Measurements from ENCODE around the gene POLR3G. TPM values are rescaled to one million over a fixed set of nuclear protein-coding genes. Genes with fewer than 3 reads are reported as not detected.
A peak's percentile ranks its signal among the peaks of the same experiment; 100 is the strongest.

The POLR3G gene
- total RNA-seq, 1 donor from 2014 or later: 0.88 TPM

GRCh38 chr5:90557391-90557790, 82.7 kb downstream of the POLR3G start:
- H3K36me3 ChIP-seq: no peaks in the 10 kb centered on the region
- no peak overlapping the region for H3K4me3 ChIP-seq
- intact Hi-C loops (cut with micrococcal nuclease): no loop called here
- peaks cover 15% of the 10 kb centered on the region for H3K4me1 ChIP-seq
- H3K9me3 ChIP-seq (replicated peaks): no peaks in the 10 kb centered on the region
- no peak for DNase-seq
- H3K27ac ChIP-seq (replicated peaks): no peak overlapping the region
- peaks cover 96% of the 10 kb centered on the region for H3K27me3 ChIP-seq (ENCODE audit: low read depth)
- no peak for TF ChIP-seq CTCF (IDR thresholded peaks at IDR 0.05; ENCODE audit: borderline replicate concordance)

- DNase-seq: no peak
- Histone ChIP-seq H3K27me3 (ENCODE audit: low read depth) (peaks cover 98% of the 10 kb centered on the region), H3K4me1 (peaks cover 15% of the 10 kb centered on the region), H3K27ac (replicated peaks) (no peak overlapping the region), H3K4me3 (peak overlapping the region; percentile 59), H3K9me3 (replicated peaks) (no peaks in the 10 kb centered on the region), H3K36me3 (no peaks in the 10 kb centered on the region)
- intact Hi-C loops (cut with micrococcal nuclease): no loop called here
- TF ChIP-seq CTCF (IDR thresholded peaks at IDR 0.05; ENCODE audit: borderline replicate concordance): no peak
Measured at GRCh38 chr5:90557871-90558270, 83.2 kb downstream of the POLR3G start.

GRCh38 chr5:90558344-90559192, 83.9 kb downstream of the POLR3G start, which contains the start of gene ADGRV1:
ADGRV1 (plus strand) TSS chr5:90558797; CDS start chr5:90558896, 99 bp downstream.
- H3K27ac ChIP-seq (replicated peaks): no peak within 1 kb of the TSS
- H3K4me1 ChIP-seq: peaks cover 15% of the 10 kb centered on the region
- intact Hi-C loops (cut with micrococcal nuclease): no loop called here
- H3K9me3 ChIP-seq (replicated peaks): no peaks in the 10 kb centered on the region
- no peak for TF ChIP-seq CTCF (IDR thresholded peaks at IDR 0.05; ENCODE audit: borderline replicate concordance)
- peaks cover 94% of the 10 kb centered on the region for H3K27me3 ChIP-seq (ENCODE audit: low read depth)
- DNase-seq: peak; percentile 16
- H3K4me3 ChIP-seq: peak within 1 kb of the TSS; percentile 59
- H3K36me3 ChIP-seq: no peaks in the 10 kb centered on the region

DNA sequence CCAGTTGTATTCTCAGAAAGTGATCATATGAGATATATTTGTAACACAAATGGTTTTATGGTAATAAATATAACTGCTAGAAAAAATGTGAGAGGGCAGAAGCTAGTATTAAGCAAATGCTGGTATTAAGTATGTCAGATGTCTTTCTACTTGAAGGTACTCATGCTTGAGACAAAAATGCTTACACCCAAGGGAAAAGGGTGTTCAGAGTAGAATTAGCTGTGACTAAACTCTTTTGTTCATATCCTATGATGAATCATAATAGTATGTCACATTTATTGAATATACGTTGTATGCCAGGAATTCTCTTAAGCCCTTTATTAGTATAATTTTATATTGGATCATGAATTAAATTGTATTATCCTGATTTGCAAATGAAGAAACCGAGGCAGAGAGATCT, 86.1 kb downstream of the POLR3G start:
- Histone ChIP-seq H3K9me3 (replicated peaks) (no peaks in the 10 kb centered on the region), H3K4me1 (peaks cover 15% of the 10 kb centered on the region), H3K27me3 (ENCODE audit: low read depth) (peaks cover 75% of the 10 kb centered on the region), H3K27ac (replicated peaks) (no peak overlapping the region), H3K4me3 (no peak overlapping the region), H3K36me3 (no peaks in the 10 kb centered on the region)
- TF ChIP-seq CTCF (IDR thresholded peaks at IDR 0.05; ENCODE audit: borderline replicate concordance): no peak
- intact Hi-C loops (cut with micrococcal nuclease): no loop called here
- no peak for DNase-seq

GRCh38 chr5:90561766-90562165, 87.1 kb downstream of the POLR3G start:
- Histone ChIP-seq H3K27ac (replicated peaks) (no peak overlapping the region), H3K9me3 (replicated peaks) (no peaks in the 10 kb centered on the region), H3K36me3 (no peaks in the 10 kb centered on the region), H3K4me3 (no peak overlapping the region), H3K4me1 (peaks cover 15% of the 10 kb centered on the region), H3K27me3 (ENCODE audit: low read depth) (peaks cover 65% of the 10 kb centered on the region)
- intact Hi-C loops (cut with micrococcal nuclease): no loop called here
- no peak for TF ChIP-seq CTCF (IDR thresholded peaks at IDR 0.05; ENCODE audit: borderline replicate concordance)
- no peak for DNase-seq
